ENCODE measurements around the gene INO80B. TPM values are rescaled to one million over a fixed set of nuclear protein-coding genes. Genes with fewer than 3 reads are reported as not detected.

The INO80B gene
- total and polyA plus RNA-seq, 2 of the 8 experiments (the other 6 are each of a cell fraction or from before 2014, with no cell fraction given) = 3.9 to 18.5 TPM

GRCh38 chr2:74457129-74457548 is 2.3 kb downstream of the INO80B start (continued):
- TF ChIP-seq SUZ12 (IDR thresholded peaks at IDR 0.05; ENCODE audit: low read length) (no peak), SIN3A (conservative IDR thresholded peaks at IDR 0.05 in 1 of 2, IDR thresholded peaks at IDR 0.05 in 1 of 2; ENCODE audit: low read depth in 1 of 2, low read length in 2 of 2) (no peak; a peak in 1 of 4 replicates), HDAC6 (IDR thresholded peaks at IDR 0.05; ENCODE audit: low read depth, low read length) (no peak), BCL11A (IDR thresholded peaks at IDR 0.05; ENCODE audit: low read depth in 2 of 2, low read length in 2 of 2) (no peak), NRF1 (IDR thresholded peaks at IDR 0.05; ENCODE audit: low read depth, low read length) (no peak)
